Endothelial cell of umbilical vein (primary cell): Measurements from ENCODE around the gene NUBPL. TPM values are rescaled to one million over a fixed set of nuclear protein-coding genes. Genes with fewer than 3 reads are reported as not detected.

Experiments used
- BruUV-seq: library from RNA; stranded (reverse); fragments of 400-500 nt; replicated peaks from 2 replicates; lab custom pipeline; 2021; lab: Mats Ljungman, UMichigan
- CTCF ChIA-PET: fragments of 300-600, 350-600 bp; sonication (Branson Sonifier 250); formaldehyde crosslinking; loops from one replicate; lab custom pipeline; 2021; ENCODE audit warnings: antibody characterized with exemption, inconsistent platforms; lab: Charles Lee
- POLR2A ChIA-PET: fragments of 300-600, 350-600 bp; sonication (Branson Sonifier 250); formaldehyde crosslinking; loops from one replicate; lab custom pipeline; 2021; ENCODE audit warnings: antibody characterized with exemption, inconsistent platforms; lab: Charles Lee
- DNase-seq: peaks from one replicate; pipeline ENCODE4 v3.0.0-alpha.2; 2011; ENCODE audit warnings: low read depth, low spot score
- FAIRE-seq: peaks from 2 replicates; lab custom pipeline; 2011; peaks lifted over from hg19 to GRCh38; lab: Jason Lieb, UNC
- H2AFZ ChIP-seq: 2 replicates; pipeline ENCODE4 v1.6.0; 2012; ENCODE audit warnings: low read depth, low read length, control low read depth, inconsistent platforms
- H3K27ac ChIP-seq: 2 replicates; pipeline ENCODE4 v1.5.1; 2011; ENCODE audit warnings: low read depth, mild to moderate bottlenecking, control low read depth, low read length, moderate library complexity; ENCODE audit not compliant: insufficient read depth
- H3K27me3 ChIP-seq, 2 experiments: 2 replicates each; pipeline versions ENCODE4 v1.6.0 to v1.6.1; 2011; ENCODE audit warnings: low read length in 2 of 2, mixed read lengths in 1 of 2; ENCODE audit not compliant: control insufficient read depth in 2 of 2, insufficient read depth in 2 of 2
- H3K36me3 ChIP-seq, 2 experiments: 2 replicates in 1 of 2; 3 replicates in 1 of 2; pipeline ENCODE4 v1.5.1; 2011; ENCODE audit warnings: low read length in 2 of 2, mild to moderate bottlenecking in 1 of 2, moderate library complexity in 1 of 2; ENCODE audit not compliant: control insufficient read depth in 2 of 2, insufficient read depth in 2 of 2; ENCODE audit errors: extremely low read depth in 1 of 2
- H3K4me1 ChIP-seq: 3 replicates; pipeline ENCODE4 v1.5.1; 2011; ENCODE audit warnings: mild to moderate bottlenecking, low read length; ENCODE audit not compliant: control insufficient read depth, insufficient read depth; ENCODE audit errors: extremely low read depth
- H3K4me2 ChIP-seq: 2 replicates; pipeline ENCODE4 v1.6.1; 2011; ENCODE audit warnings: low read length, control low read depth, mixed read lengths; ENCODE audit not compliant: insufficient read depth
- H3K4me3 ChIP-seq, 3 experiments: fragments of 200-600 bp in 1 of 3; sonication (generic), shearing (Covaris generic) in 1 of 3; replicated peaks in 1 of 3; 2 replicates each; pipeline ENCODE4 v1.5.1; 2011 to 2016; ENCODE audit warnings: control low read depth in 3 of 3, low read length in 3 of 3, mild to moderate bottlenecking in 2 of 3, inconsistent platforms in 1 of 3, low read depth in 1 of 3, moderate library complexity in 1 of 3; ENCODE audit not compliant: insufficient read depth in 1 of 3
- H3K79me2 ChIP-seq: 2 replicates; pipeline ENCODE4 v1.6.0; 2012; ENCODE audit warnings: low read length, inconsistent platforms; ENCODE audit not compliant: control insufficient read depth, insufficient read depth
- H3K9ac ChIP-seq: replicated peaks from 2 replicates; pipeline ENCODE3; 2011; ENCODE audit warnings: low read length, control low read depth; ENCODE audit not compliant: insufficient read depth; ENCODE audit errors: extremely low read depth
- H3K9me1 ChIP-seq: replicated peaks from 3 replicates; pipeline ENCODE4 v1.6.0; 2011; ENCODE audit warnings: mild to moderate bottlenecking, low read length; ENCODE audit not compliant: control insufficient read depth, insufficient read depth; ENCODE audit errors: extremely low read depth
- H3K9me3 ChIP-seq: replicated peaks from 2 replicates; pipeline ENCODE4 v1.5.1; 2012; ENCODE audit warnings: low read length, inconsistent platforms; ENCODE audit not compliant: control insufficient read depth, insufficient read depth
- H4K20me1 ChIP-seq: replicated peaks from 2 replicates; pipeline ENCODE3; 2011; ENCODE audit warnings: mild to moderate bottlenecking, low read length; ENCODE audit not compliant: control insufficient read depth, insufficient read depth; ENCODE audit errors: extremely low read depth
- CTCF ChIP-seq, 2 donors: IDR thresholded peaks; 1 replicate in 1 of 2; 2 replicates in 1 of 2; pipeline ENCODE4 v1.5.1; 2011; ENCODE audit warnings: low read length in 2 of 2, mild to moderate bottlenecking in 2 of 2, moderate library complexity in 2 of 2, control low read depth in 1 of 2, inconsistent platforms in 1 of 2, low read depth in 1 of 2; ENCODE audit not compliant: insufficient read depth in 1 of 2; ENCODE audit errors: extremely low read depth in 1 of 2
- EZH2 ChIP-seq: IDR thresholded peaks from 2 replicates; pipeline ENCODE4 v1.6.1; 2012; ENCODE audit warnings: borderline replicate concordance, low read depth, mild to moderate bottlenecking, moderate library complexity, low read length, inconsistent platforms; ENCODE audit not compliant: severe bottlenecking
- FOS ChIP-seq: IDR thresholded peaks from 2 replicates; pipeline ENCODE4 v1.6.1; 2011; ENCODE audit warnings: mild to moderate bottlenecking, low read length, moderate library complexity, borderline replicate concordance; ENCODE audit not compliant: insufficient read depth
- MAX ChIP-seq: IDR thresholded peaks from 2 replicates; pipeline ENCODE4 v1.6.1; 2011; ENCODE audit not compliant: insufficient read depth, insufficient read length
- MYC ChIP-seq: IDR thresholded peaks from one replicate; pipeline ENCODE4 v1.6.1; 2011; ENCODE audit warnings: mild to moderate bottlenecking, low read depth, low read length
- POLR2A ChIP-seq: IDR thresholded peaks from 2 replicates; pipeline ENCODE4 v1.6.1; 2012; ENCODE audit warnings: low read depth, mild to moderate bottlenecking, control low read depth, low read length
- dilution Hi-C: fragments of 300-500 bp; cut with MboI; formaldehyde crosslinking; loops from one replicate; pipeline ENCODE4 v1.15.0; 2019; ENCODE audit warnings: low sequenced_read_pairs; ENCODE audit not compliant: extremely low pct_ligation_motif_present
- intact Hi-C: fragments of 100-400 bp; cut with micrococcal nuclease; formaldehyde crosslinking; loops from one replicate; pipeline ENCODE4 v1.10.0; 2022
- polyA plus RNA-seq, 4 experiments: library from polyadenylated mRNA; depleted of rRNA in 3 of 4; stranded (reverse) in 3 of 4; unstranded in 1 of 4; fragments of >200 nt; gene quantifications; 2 replicates each; pipeline versions ENCODE4 v1.2.1 to v1.2.3, GENCODE V29; 2011 to 2012; ENCODE audit warnings: missing spikeins in 1 of 4
- total RNA-seq: library from RNA; stranded (reverse); gene quantifications from 2 replicates; pipeline ENCODE4 v1.2.3, GENCODE V29; 2021

The NUBPL gene
- total and polyA plus RNA-seq, 2 donors (not counting 3 experiments of a cell fraction or from before 2014, with no cell fraction given): 2.1 to 12.3 TPM

GRCh38 chr14:31549817-31550216, 11.4 kb upstream of the NUBPL start:
- intact Hi-C loops (no loop called here), dilution Hi-C loops (no loop called here)
- Histone ChIP-seq H4K20me1 (no peaks in the 10 kb centered on the region), H3K4me3 (no peak overlapping the region), H3K27ac (no peak overlapping the region), H3K36me3 (no peaks in the 10 kb centered on the region), H3K9me3 (no peaks in the 10 kb centered on the region), H3K27me3 (peaks cover 7 to 24% of the 10 kb centered on the region in 2 experiments), H3K4me2 (no peak overlapping the region), H3K4me1 (no peaks in the 10 kb centered on the region), H3K9ac (no peak overlapping the region), H3K79me2 (no peaks in the 10 kb centered on the region), H2AFZ (no peak overlapping the region), H3K9me1 (no peaks in the 10 kb centered on the region)
- FAIRE-seq (no peak), DNase-seq (no peak)
- ChIA-PET POLR2A (no interaction called here), CTCF (no interaction called here)
- TF ChIP-seq POLR2A: no peak
- no peak for TF ChIP-seq FOS
- no peak for TF ChIP-seq MAX
- no peak for TF ChIP-seq MYC
- no peak for TF ChIP-seq EZH2
- BruUV-seq: no TSS peak

GRCh38 chr14:31550589-31550988, 10.6 kb upstream of the NUBPL start:
- Histone ChIP-seq H3K4me2 (no peak overlapping the region), H4K20me1 (no peaks in the 10 kb centered on the region), H3K4me3 (no peak overlapping the region), H3K27ac (no peak overlapping the region), H3K79me2 (no peaks in the 10 kb centered on the region), H3K9me3 (no peaks in the 10 kb centered on the region), H3K9ac (no peak overlapping the region), H3K9me1 (no peaks in the 10 kb centered on the region), H3K36me3 (no peaks in the 10 kb centered on the region), H3K27me3 (peaks cover 10 to 24% of the 10 kb centered on the region in 2 experiments), H2AFZ (no peak overlapping the region), H3K4me1 (no peaks in the 10 kb centered on the region)
- no TSS peak for BruUV-seq
- intact Hi-C loops: no loop called here
- TF ChIP-seq CTCF (IDR thresholded peaks at IDR 0.05; ENCODE audit: extremely low read depth in 1 of 2, insufficient read depth in 1 of 2, low read depth in 1 of 2, low read length in 2 of 2): no peak
- TF ChIP-seq MYC: no peak
- TF ChIP-seq MAX: no peak
- no peak for TF ChIP-seq EZH2
- no peak for TF ChIP-seq FOS
- ChIA-PET POLR2A (no interaction called here), CTCF (no interaction called here)
- dilution Hi-C loops: no loop called here
- DNase-seq: no peak
- no peak for FAIRE-seq
